Adrenal gland (tissue), 12 donors: ENCODE data around the gene C1QTNF7. TPM values are rescaled to one million over a fixed set of nuclear protein-coding genes. Genes with fewer than 3 reads are reported as not detected.

Experiments
- DNase-seq, 7 donors: peaks; one replicate each; pipeline ENCODE4 v3.0.0-alpha.2; 2019 to 2020
- H3K27ac ChIP-seq, 5 donors: fragments of 200-600 bp; sonication (generic) in 4 of 5; 1 replicate in 3 of 5; 2 replicates in 2 of 5; pipeline versions ENCODE4 v1.5.1 to v1.8.0; 2016 to 2020; ENCODE audit warnings: mild to moderate bottlenecking in 1 of 5
- H3K27me3 ChIP-seq: fragments of 200-600 bp; 2 replicates; pipeline ENCODE4 v1.8.0; 2021
- H3K36me3 ChIP-seq, 2 donors: fragments of 200-600 bp; replicated peaks in 1 of 2; 1 replicate in 1 of 2; 2 replicates in 1 of 2; pipeline versions ENCODE4 v1.5.1 to v1.8.0; 2018 to 2022
- H3K4me1 ChIP-seq, 2 donors: fragments of 200-600 bp; replicated peaks in 1 of 2; 1 replicate in 1 of 2; 2 replicates in 1 of 2; pipeline versions ENCODE4 v1.5.1 to v1.8.0; 2018 to 2021
- H3K4me3 ChIP-seq, 4 donors: fragments of 200-600 bp; sonication (generic) in 3 of 4; one replicate each; pipeline ENCODE4 v1.5.1; 2016 to 2018
- H3K9me3 ChIP-seq, 3 donors: fragments of 200-600 bp; sonication (generic) in 1 of 3; replicated peaks in 1 of 3; 1 replicate in 2 of 3; 2 replicates in 1 of 3; pipeline versions ENCODE4 v1.5.1 to v1.8.0; 2016 to 2021
- CTCF ChIP-seq, 6 experiments: fragments of 450-650 bp in 4 of 6; fragments of 200-600 bp in 2 of 6; sonication (generic) in 1 of 6; IDR thresholded peaks; 1 replicate in 5 of 6; 2 replicates in 1 of 6; pipeline versions ENCODE4 v1.5.1 to v1.8.0; 2016 to 2021; ENCODE audit warnings: antibody characterized with exemption in 6 of 6, mild to moderate bottlenecking in 2 of 6, moderate library complexity in 1 of 6
- POLR2A ChIP-seq, 2 donors: fragments of 450-650 bp; IDR thresholded peaks; one replicate each; pipeline ENCODE4 v1.6.1; 2017; ENCODE audit warnings: antibody characterized with exemption in 2 of 2, mild to moderate bottlenecking in 2 of 2, moderate library complexity in 1 of 2
- WGBS, 4 donors: extraction: QIAGEN DNeasy Blood & Tissue Kit in 2 of 4; methylation state at CpG; one replicate each; pipeline versions ENCODE4 v1.1.5 to v1.1.7; 2013 to 2017; 5-methylcytosine and 5-hydroxymethylcytosine counted together
- intact Hi-C, 2 donors: fragments of 100-400 bp; cut with DNase I; formaldehyde crosslinking; loops; one replicate each; pipeline versions ENCODE4 v1.14.1 to v1.15.0; 2022 to 2023
- polyA plus RNA-seq, 3 donors: library from polyadenylated mRNA; stranded (reverse); fragments of 200-250 nt in 2 of 3; fragments of 350-450 nt in 1 of 3; fragmentation: Illumina TruSeq in 1 of 3; extraction: RNeasy Lipid Tissue Mini Kit (QIAGEN cat#74804) in 1 of 3; gene quantifications; one replicate each; pipeline ENCODE4 v1.2.3, GENCODE V29; 2013 to 2014
- total RNA-seq, 9 donors: library from RNA; depleted of rRNA in 4 of 9; stranded (reverse); fragments of >200 nt in 4 of 9; fragments of 120-200 nt in 1 of 9; fragmentation: NEBNext Ultra II Directional in 1 of 9; extraction: Animal tissue kit (Norgen Biotek cat#: 25700) in 1 of 9; gene quantifications; one replicate each; pipeline versions ENCODE4 v1.1.0 to v1.2.4, GENCODE V29; 2013 to 2023
- donor health status: healthy with polysubstance abuse.
- donor health status: Bipolar disorder and iron deficiency.
- donor health status: DM: yes; HTN: yes; CAD: no.
- donor health status: DM: no; HTN: no; CAD: no.
- donor health status: DM: no; HTN: no; CAD: no.
- donor health status: DM: yes; HTN: yes; CAD: no.

The C1QTNF7 gene
- total and polyA plus RNA-seq, 12 donors: 0.09 to 2.8 (median 1.1) TPM

- intact Hi-C loops: no loop called here
- no peak overlapping the region for H3K27ac ChIP-seq
- no peaks in the 10 kb centered on the region for H3K9me3 ChIP-seq
- no peaks in the 10 kb centered on the region for H3K36me3 ChIP-seq
- H3K27me3 ChIP-seq: no peaks in the 10 kb centered on the region
- H3K4me1 ChIP-seq: no peaks in the 10 kb centered on the region
- no peak overlapping the region for H3K4me3 ChIP-seq
- 70 to 74% (median 71%) methylated on average over 4 of the region's 4 CpGs for WGBS, 4 donors
- TF ChIP-seq CTCF (IDR thresholded peaks at IDR 0.05): no peak
- no peak for TF ChIP-seq POLR2A (IDR thresholded peaks at IDR 0.05)
- DNase-seq: no peak
Measured at GRCh38 chr4:15444879-15445547, 17.2 kb downstream of the C1QTNF7 start.

GRCh38 chr4:15451181-15451865 is 23.5 kb downstream of the C1QTNF7 start:
- intact Hi-C loops: loop anchor here in 1 of 2 donors (10.0 kb wide), 1 partner anchor 57 kb away; no protein-coding TSS in a partner anchor
- 14 to 39% (median 27%) methylated on average over 1 of the region's 1 CpG for WGBS, 4 donors
- TF ChIP-seq POLR2A (IDR thresholded peaks at IDR 0.05): no peak
- TF ChIP-seq CTCF (IDR thresholded peaks at IDR 0.05): no peak
- no peak for DNase-seq
- Histone ChIP-seq H3K9me3 (no peaks in the 10 kb centered on the region), H3K27me3 (no peaks in the 10 kb centered on the region), H3K4me3 (no peak overlapping the region), H3K4me1 (peaks cover 9 to 16% of the 10 kb centered on the region in 2 donors), H3K27ac (peak overlapping the region in 3 of 5 donors; percentile 15 to 59 (median 35)), H3K36me3 (no peaks in the 10 kb centered on the region)

GRCh38 chr4:15451866-15452765 is 24.3 kb downstream of the C1QTNF7 start:
- H3K27ac ChIP-seq: peak overlapping the region in 2 of 5 donors; percentile 15 to 59
- TF ChIP-seq CTCF (IDR thresholded peaks at IDR 0.05) (no peak), POLR2A (IDR thresholded peaks at IDR 0.05) (no peak)

More at GRCh38 chr4:15451866-15452765, 24.3 kb downstream of the C1QTNF7 start:
- 43 to 45% (median 43%) methylated on average over 4 of the region's 4 CpGs for WGBS, 4 donors
- peak in 4 of 7 donors; percentile 28 to 32 (median 28) for DNase-seq
- no peaks in the 10 kb centered on the region for H3K9me3 ChIP-seq
- H3K36me3 ChIP-seq: no peaks in the 10 kb centered on the region
- H3K4me1 ChIP-seq: peaks cover 9 to 20% of the 10 kb centered on the region in 2 donors
- no peak overlapping the region for H3K4me3 ChIP-seq
- intact Hi-C loops: loop anchor here in 1 of 2 donors (10.0 kb wide), 1 partner anchor 57 kb away; no protein-coding TSS in a partner anchor
- H3K27me3 ChIP-seq: no peaks in the 10 kb centered on the region
